Coronary artery (tissue), 2 donors: Measurements from ENCODE around the gene MEX3B.

Experiments used
- DNase-seq: peaks from one replicate; pipeline ENCODE4 v3.0.0-alpha.2; 2017; ENCODE audit warnings: low spot score
- H3K27ac ChIP-seq, 2 donors: fragments of 200-600 bp; sonication (generic); one replicate each; pipeline ENCODE4 v1.5.1; 2016 to 2019
- H3K4me3 ChIP-seq: fragments of 200-600 bp; sonication (generic); 2 replicates; pipeline ENCODE4 v1.5.1; 2016; ENCODE audit warnings: mild to moderate bottlenecking, moderate library complexity
- TF ChIP-seq, protein P1 (sequence below): fragments of 200-600 bp; sonication (generic); IDR thresholded peaks from one replicate; pipeline ENCODE4 v1.5.1; 2019; ENCODE audit warnings: antibody characterized with exemption

The MEX3B gene

DNA sequence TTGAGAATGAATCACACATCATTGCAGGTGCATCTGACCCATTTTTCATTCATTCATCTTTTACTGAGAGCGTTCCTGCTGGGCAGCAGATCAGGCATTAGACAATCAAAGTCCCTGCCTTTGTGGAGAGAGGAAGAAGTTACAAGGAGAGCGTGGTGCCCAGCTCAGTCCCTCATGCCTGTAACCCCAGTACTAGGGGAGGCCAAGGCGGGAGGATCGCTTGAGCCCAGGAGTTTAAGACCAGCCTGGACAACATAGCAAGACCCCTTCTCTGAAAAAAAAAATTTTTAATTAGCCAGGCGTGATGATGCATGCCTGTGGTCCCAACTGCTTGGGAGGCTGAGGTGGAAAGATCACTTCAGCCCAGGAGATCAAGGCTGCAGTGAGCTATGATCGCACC, 35.0 kb upstream of the MEX3B start:
- no peak for DNase-seq
- Histone ChIP-seq H3K27ac (no peak overlapping the region), H3K4me3 (no peak overlapping the region)
- TF ChIP-seq, protein P1, sequence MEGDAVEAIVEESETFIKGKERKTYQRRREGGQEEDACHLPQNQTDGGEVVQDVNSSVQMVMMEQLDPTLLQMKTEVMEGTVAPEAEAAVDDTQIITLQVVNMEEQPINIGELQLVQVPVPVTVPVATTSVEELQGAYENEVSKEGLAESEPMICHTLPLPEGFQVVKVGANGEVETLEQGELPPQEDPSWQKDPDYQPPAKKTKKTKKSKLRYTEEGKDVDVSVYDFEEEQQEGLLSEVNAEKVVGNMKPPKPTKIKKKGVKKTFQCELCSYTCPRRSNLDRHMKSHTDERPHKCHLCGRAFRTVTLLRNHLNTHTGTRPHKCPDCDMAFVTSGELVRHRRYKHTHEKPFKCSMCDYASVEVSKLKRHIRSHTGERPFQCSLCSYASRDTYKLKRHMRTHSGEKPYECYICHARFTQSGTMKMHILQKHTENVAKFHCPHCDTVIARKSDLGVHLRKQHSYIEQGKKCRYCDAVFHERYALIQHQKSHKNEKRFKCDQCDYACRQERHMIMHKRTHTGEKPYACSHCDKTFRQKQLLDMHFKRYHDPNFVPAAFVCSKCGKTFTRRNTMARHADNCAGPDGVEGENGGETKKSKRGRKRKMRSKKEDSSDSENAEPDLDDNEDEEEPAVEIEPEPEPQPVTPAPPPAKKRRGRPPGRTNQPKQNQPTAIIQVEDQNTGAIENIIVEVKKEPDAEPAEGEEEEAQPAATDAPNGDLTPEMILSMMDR, result no peak

DNA sequence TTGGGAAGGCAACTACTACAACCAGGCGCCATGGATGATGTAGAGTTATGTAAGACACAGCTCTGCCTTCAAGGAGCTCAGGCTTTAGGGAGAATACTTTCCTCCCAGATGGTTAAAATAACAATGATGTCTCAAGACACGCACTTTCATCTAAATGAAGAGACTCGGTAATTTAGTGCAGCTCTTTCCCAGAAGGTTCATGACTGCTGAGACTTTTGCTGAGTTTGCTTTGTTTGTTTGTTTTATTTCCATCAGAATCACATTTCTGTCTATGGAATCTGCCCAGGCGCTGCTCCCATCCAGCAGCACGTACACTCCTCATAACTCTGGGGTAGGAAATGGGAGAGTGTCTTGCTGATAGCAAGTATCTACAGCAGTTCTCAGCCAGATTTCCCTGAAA, 33.9 kb upstream of the MEX3B start:
- no peak overlapping the region for H3K27ac ChIP-seq
- H3K4me3 ChIP-seq, result no peak overlapping the region
- DNase-seq, result no peak
- TF ChIP-seq, protein P1, result no peak

DNA sequence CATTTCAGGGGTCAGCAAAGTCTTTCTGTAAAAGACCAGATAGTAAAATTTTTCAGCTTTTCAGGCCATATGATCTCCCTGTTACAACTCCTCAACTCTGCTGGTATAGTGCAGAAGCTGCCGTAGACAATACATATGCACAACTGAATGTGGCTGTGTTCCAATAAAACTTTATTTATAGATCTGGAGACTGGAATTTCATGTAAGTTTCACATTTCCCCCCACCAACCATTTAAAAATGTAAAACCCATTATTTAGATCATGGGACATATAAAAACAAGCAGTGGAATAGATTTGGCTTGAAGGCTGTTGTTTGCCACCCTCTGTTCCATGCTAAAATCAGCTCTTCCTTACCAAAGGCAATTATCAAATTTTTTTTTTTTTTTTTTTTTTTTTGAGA, 28.8 kb upstream of the MEX3B start:
- Histone ChIP-seq H3K27ac (no peak overlapping the region), H3K4me3 (no peak overlapping the region)
- DNase-seq, result no peak
- TF ChIP-seq, protein P1, result no peak

DNA sequence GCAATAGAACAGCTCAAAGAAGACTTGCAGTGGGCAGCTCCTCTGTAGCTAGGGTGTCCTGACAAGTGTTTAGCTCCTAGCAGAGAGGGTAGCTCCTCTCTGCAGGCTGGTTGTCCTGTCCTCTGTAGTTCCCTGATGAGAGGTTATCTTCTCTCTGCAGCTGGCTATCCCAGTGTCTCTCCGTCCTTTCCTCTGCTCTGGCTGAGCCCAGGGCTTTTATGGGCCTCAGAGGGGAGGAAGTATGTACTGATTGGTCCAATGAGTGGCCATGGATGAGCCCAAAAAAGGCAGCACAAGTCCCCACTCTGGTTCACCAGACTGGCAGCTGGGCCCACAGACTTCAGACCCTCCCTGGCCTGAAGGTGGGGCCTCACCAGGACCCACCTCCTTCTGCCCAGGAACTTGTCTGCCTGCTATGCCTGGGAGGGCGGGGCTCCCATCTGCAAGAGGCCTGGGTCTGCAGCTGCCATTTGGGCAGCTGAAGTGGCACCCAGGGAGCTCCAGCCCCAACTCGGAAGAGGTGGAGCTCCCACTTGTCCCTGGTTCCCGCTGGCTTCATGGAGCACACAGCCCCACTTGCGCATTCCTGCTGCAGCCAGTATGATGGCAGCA, 27.2 kb upstream of the MEX3B start:
- Histone ChIP-seq H3K27ac (no peak overlapping the region), H3K4me3 (no peak overlapping the region)
- DNase-seq, result no peak
- TF ChIP-seq, protein P1, result no peak

DNA sequence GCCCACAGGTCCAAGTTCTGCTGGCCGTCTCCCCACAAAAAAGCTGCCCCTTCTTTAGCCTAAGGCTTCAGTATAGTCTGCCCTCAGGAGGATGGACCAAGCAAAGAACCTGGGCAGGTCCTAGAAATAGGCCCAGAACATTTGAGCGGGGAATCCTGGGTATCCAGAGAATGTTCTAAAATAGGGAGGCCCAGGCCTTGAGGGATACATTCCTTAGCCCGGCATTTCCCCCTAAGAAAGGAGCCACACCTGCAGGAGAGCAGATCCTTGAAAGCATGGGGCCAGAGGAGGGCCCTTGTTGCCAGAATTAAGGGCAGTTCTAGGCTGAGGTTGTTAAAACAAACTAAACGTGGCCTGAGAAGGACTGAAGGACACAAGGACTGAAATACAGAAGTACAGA, 20.6 kb upstream of the MEX3B start:
- H3K4me3 ChIP-seq, result no peak overlapping the region
- TF ChIP-seq, protein P1, result no peak
- no peak for DNase-seq
- no peak overlapping the region for H3K27ac ChIP-seq

DNA sequence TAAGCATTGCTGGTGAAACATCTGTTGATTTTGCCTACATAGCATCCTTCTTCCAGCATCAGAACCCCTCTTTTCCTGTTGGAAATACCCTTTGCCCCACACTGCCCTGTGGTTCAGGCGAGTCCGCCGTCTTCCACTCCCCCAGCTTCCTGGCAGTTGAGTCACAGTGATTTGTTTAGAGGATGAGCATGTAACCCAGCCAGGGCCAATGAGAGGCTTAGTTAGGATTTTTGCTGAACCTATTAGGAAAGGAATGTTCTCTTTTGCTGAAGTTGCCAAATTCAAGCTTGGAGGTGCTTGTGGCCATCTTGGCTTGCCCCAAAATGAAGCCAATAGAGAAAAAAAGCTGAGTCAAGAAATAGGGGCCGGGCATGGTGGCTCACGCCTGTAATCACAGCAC, 19.0 kb upstream of the MEX3B start:
- DNase-seq, result no peak
- Histone ChIP-seq H3K27ac (no peak overlapping the region), H3K4me3 (no peak overlapping the region)
- TF ChIP-seq, protein P1, result no peak

DNA sequence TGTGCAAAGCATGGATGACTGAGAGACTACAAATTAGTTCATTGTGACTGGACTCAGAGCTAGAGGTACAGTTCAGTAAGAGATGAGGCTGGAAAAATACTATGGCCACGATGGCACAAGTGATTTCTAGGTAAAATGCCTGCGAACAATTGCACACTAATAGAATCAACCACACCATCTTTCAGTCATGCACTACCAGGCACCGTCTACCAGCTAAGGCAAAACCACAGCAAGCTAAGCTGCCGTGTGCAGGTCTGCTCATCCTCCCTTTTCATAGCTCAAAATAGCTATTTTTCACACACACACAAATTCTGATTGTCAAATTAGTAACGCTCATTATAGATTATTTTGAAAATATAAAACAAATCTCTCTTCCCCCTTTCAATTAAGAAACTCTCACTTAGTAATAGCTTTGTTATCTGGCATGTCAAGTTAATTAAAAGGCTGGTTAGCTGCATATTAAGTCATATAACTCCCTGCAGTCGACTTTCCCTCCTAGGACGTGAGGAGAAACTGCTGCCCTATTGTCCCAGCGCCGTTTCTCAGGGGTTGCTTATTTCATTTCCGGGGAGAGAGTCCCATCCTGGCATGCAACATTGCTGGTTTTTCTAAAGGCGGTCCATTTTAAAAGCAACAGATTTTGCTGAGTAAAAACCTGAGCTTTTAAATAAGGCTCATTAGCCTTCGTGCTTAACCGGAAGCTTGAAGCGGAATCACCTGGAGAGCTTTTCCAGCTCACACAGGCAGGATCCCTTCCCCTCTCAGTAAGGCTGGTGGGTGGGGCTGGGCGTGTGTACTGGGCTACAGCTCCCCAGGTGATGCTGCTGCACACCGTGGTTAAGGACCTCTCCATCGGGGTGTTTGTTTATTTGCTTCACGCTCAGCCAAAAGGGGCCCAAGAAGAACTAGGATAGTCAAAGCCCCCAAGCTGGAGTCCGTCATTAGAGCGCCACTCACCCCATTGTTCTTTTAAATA, 16.9 kb upstream of the MEX3B start:
- DNase-seq, result no peak
- TF ChIP-seq, protein P1, result no peak
- Histone ChIP-seq H3K4me3 (no peak overlapping the region), H3K27ac (no peak overlapping the region)
